Parietal lobe (tissue), 1 donor: ENCODE data around the gene ACTN3. TPM values are rescaled to one million over a fixed set of nuclear protein-coding genes. Genes with fewer than 3 reads are reported as not detected.

Experiments
- total RNA-seq: library from RNA; depleted of rRNA; stranded (reverse); fragments of >200 nt; gene quantifications from one replicate; pipeline ENCODE4 v1.2.3, GENCODE V29; 2014

The ACTN3 gene
- total RNA-seq: not detected

GRCh38 chr11:66546368-66546965 is at the start of gene ACTN3:
Gene ACTN3, plus strand, starts transcription at chr11:66546903. Its CDS starts 35 bp downstream, at chr11:66546938.

GRCh38 chr11:66510271-66510989 is 36.3 kb upstream of the ACTN3 start, which contains the start of gene BBS1:
Gene BBS1, plus strand, starts transcription at chr11:66510635. Its CDS starts 25 bp downstream, at chr11:66510660.

GRCh38 chr11:66545701-66546367 is 869 bp upstream of the ACTN3 start, which contains the start of gene ZDHHC24:
Gene ZDHHC24, minus strand, starts transcription at chr11:66546048. Its CDS starts 45 bp downstream, at chr11:66546003.

GRCh38 chr11:66568124-66568916 is 21.6 kb downstream of the ACTN3 start, which contains the start of gene CTSF:
Gene CTSF, minus strand, starts transcription at chr11:66568606. Its CDS starts 120 bp downstream, at chr11:66568486.

GRCh38 chr11:66592457-66593302 is 46.0 kb downstream of the ACTN3 start, which contains the start of the genes CCDC87 and CCS:
Gene CCDC87, minus strand, starts transcription at chr11:66593063. Its CDS starts 48 bp downstream, at chr11:66593015.
Gene CCS, plus strand, starts transcription at chr11:66593185. Its CDS starts 77 bp downstream, at chr11:66593262.

Other genes starting within 250 kb of the ACTN3 start
- gene CD248, start 229.9 kb upstream of the ACTN3 start, total RNA-seq: 1.3 TPM
- 0.94 TPM for gene RIN1, start 210.5 kb upstream of the ACTN3 start, total RNA-seq
- 13.8 TPM for gene BRMS1, start 201.8 kb upstream of the ACTN3 start, total RNA-seq
- 60.4 TPM for gene B4GAT1, start 199.3 kb upstream of the ACTN3 start, total RNA-seq
- gene SLC29A2, start 175.1 kb upstream of the ACTN3 start, total RNA-seq: 4.4 TPM
- 2.2 TPM for gene NPAS4, start 125.9 kb upstream of the ACTN3 start, total RNA-seq
- 11.6 TPM for gene MRPL11, start 108.1 kb upstream of the ACTN3 start, total RNA-seq
- gene PELI3, start 80.0 kb upstream of the ACTN3 start, total RNA-seq: 24.7 TPM
- gene DPP3, start 66.5 kb upstream of the ACTN3 start, total RNA-seq: 40.4 TPM
- 107 TPM for gene BBS1, start 36.3 kb upstream of the ACTN3 start, total RNA-seq
- gene ZDHHC24, start 855 bp upstream of the ACTN3 start, total RNA-seq: 5.9 TPM
- gene CTSF, start 21.7 kb downstream of the ACTN3 start, total RNA-seq: 47.9 TPM
- 0.63 TPM for gene CCDC87, start 46.2 kb downstream of the ACTN3 start, total RNA-seq
- 36.9 TPM for gene CCS, start 46.3 kb downstream of the ACTN3 start, total RNA-seq
- 82.3 TPM for gene RBM14, start 69.7 kb downstream of the ACTN3 start, total RNA-seq
- 167 TPM for gene RBM4, start 91.8 kb downstream of the ACTN3 start, total RNA-seq
- 110 TPM for gene RBM4B, start 131.0 kb downstream of the ACTN3 start, total RNA-seq
- 182 TPM for gene SPTBN2, start 182.3 kb downstream of the ACTN3 start, total RNA-seq